GM18507 (cell line): Measurements from ENCODE around the gene PDGFD.
"Not testable (repeated sequence)": the region's sequence is repeated elsewhere in the genome, so short reads cannot be mapped to it uniquely, and the experiment has no call there.

Experiments
- DNase-seq: peaks from one replicate; pipeline ENCODE4 v3.0.0; 2011; ENCODE audit warnings: low read depth; ENCODE audit not compliant: insufficient read length; ENCODE audit errors: extremely low spot score
- FAIRE-seq: peaks from 2 replicates; lab custom pipeline; 2011; peaks lifted over from hg19 to GRCh38; lab: Jason Lieb, UNC

Gene PDGFD

GRCh38 chr11:104060820-104061219 is 103.1 kb downstream of the PDGFD start:
- FAIRE-seq (no peak), DNase-seq (no peak)

- FAIRE-seq, result no peak
- DNase-seq, result no peak
These were observed 103.7 kb downstream of the PDGFD start for GRCh38 chr11:104060004-104060794.

- no peak for FAIRE-seq
- no peak for DNase-seq
These were observed 105.3 kb downstream of the PDGFD start for GRCh38 chr11:104058680-104059079.

- FAIRE-seq (no peak), DNase-seq (no peak)
These were observed 106.0 kb downstream of the PDGFD start for GRCh38 chr11:104057908-104058307.

GRCh38 chr11:104055596-104055995 is 108.4 kb downstream of the PDGFD start:
- FAIRE-seq (no peak), DNase-seq (no peak)

- no peak for DNase-seq
- no peak for FAIRE-seq
These were observed 108.9 kb downstream of the PDGFD start for GRCh38 chr11:104054911-104055529.

GRCh38 chr11:104053743-104054478 is 110.0 kb downstream of the PDGFD start:
- FAIRE-seq, result no peak
- no peak for DNase-seq

GRCh38 chr11:104051778-104052177 is 112.2 kb downstream of the PDGFD start:
- FAIRE-seq (no peak), DNase-seq (no peak)

GRCh38 chr11:104049116-104049515 is 114.8 kb downstream of the PDGFD start:
- no peak for FAIRE-seq
- DNase-seq, result no peak

- not testable (repeated sequence) for DNase-seq, FAIRE-seq
These were observed 117.1 kb downstream of the PDGFD start for GRCh38 chr11:104046858-104047257.

- FAIRE-seq, result no peak
These were observed 117.6 kb downstream of the PDGFD start for GRCh38 chr11:104046331-104046730.

GRCh38 chr11:104043678-104044239 is 120.2 kb downstream of the PDGFD start:
- FAIRE-seq, result no peak
- no peak for DNase-seq

More at GRCh38 chr11:104046331-104046730, 117.6 kb downstream of the PDGFD start:
- no peak for DNase-seq

GRCh38 chr11:104043142-104043541 is 120.8 kb downstream of the PDGFD start:
- FAIRE-seq, result no peak
- no peak for DNase-seq

- FAIRE-seq, result no peak
- no peak for DNase-seq
These were observed 122.2 kb downstream of the PDGFD start for GRCh38 chr11:104041792-104042191.

- FAIRE-seq, result no peak
These were observed 127.0 kb downstream of the PDGFD start for GRCh38 chr11:104036995-104037394.

GRCh38 chr11:104036588-104036987 is 127.4 kb downstream of the PDGFD start, which contains the start of gene DDI1:
Gene DDI1 (plus strand): TSS chr11:104036640. CDS start chr11:104036823, 183 bp downstream.
- FAIRE-seq (no peak), DNase-seq (no peak)

More at GRCh38 chr11:104036995-104037394, 127.0 kb downstream of the PDGFD start:
- DNase-seq, result no peak

GRCh38 chr11:104033561-104033960 is 130.4 kb downstream of the PDGFD start:
- no peak for FAIRE-seq
- no peak for DNase-seq

GRCh38 chr11:104033134-104033533 is 130.8 kb downstream of the PDGFD start:
- no peak for DNase-seq
- FAIRE-seq, result no peak

- DNase-seq (no peak), FAIRE-seq (no peak)
These were observed 135.3 kb downstream of the PDGFD start for GRCh38 chr11:104028476-104029263.
